IPS DF 6.9 (cell line): ENCODE results near the gene LGALS7.

Experiments used
- DNase-seq: peaks from one replicate; pipeline ENCODE4 v3.0.0-alpha.2; 2013; ENCODE audit warnings: low read depth, low spot score
- H3K27ac ChIP-seq: one replicate; pipeline ENCODE4 v1.5.1; 2013; ENCODE audit warnings: low read length, control low read depth
- H3K27me3 ChIP-seq: 2 replicates; pipeline ENCODE4 v1.6.1; 2013; ENCODE audit warnings: mild to moderate bottlenecking, low read length; ENCODE audit not compliant: control insufficient read depth, insufficient read depth
- H3K36me3 ChIP-seq: 2 replicates; pipeline ENCODE4 v1.6.1; 2013; ENCODE audit warnings: low read length; ENCODE audit not compliant: control insufficient read depth, insufficient read depth
- H3K4me1 ChIP-seq: 2 replicates; pipeline ENCODE4 v1.6.1; 2013; ENCODE audit warnings: low read length; ENCODE audit not compliant: control insufficient read depth, insufficient read depth
- H3K4me3 ChIP-seq: 2 replicates; pipeline ENCODE4 v1.5.1; 2013; ENCODE audit warnings: mild to moderate bottlenecking, low read length
- H3K9me3 ChIP-seq: 2 replicates; pipeline ENCODE4 v1.6.1; 2013; ENCODE audit warnings: low read length, inconsistent platforms; ENCODE audit not compliant: control insufficient read depth, insufficient read depth
- WGBS: extraction: QIAGEN DNeasy Blood & Tissue Kit; methylation state at CpG from one replicate; pipeline ENCODE4 v1.1.7; 2013; ENCODE audit warnings: mixed read lengths, missing lambda C conversion rate; ENCODE audit not compliant: insufficient read length, insufficient coverage; 5-methylcytosine and 5-hydroxymethylcytosine counted together

Gene LGALS7

DNA sequence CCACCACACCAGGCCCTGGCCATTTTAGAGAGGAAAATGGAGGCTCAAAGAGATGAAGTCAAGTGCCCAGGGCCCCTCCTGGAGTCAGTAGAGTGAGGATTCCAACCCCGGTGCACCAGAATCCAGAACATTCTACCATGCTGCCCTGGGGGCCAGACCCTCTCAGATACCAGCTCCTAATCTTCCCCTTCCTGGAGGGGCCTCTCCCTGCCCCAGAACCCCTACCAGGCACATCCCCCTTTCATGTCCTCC, 40.1 kb downstream of the LGALS7 start:
- no peaks in the 10 kb centered on the region for H3K9me3 ChIP-seq
- WGBS, result no CpG with 5 or more reads among the region's 1 CpG
- no peaks in the 10 kb centered on the region; the same call in 1 of the 2 replicates for H3K27me3 ChIP-seq
- H3K4me3 ChIP-seq, result no peak overlapping the region
- no peaks in the 10 kb centered on the region; the same call in 1 of the 2 replicates for H3K4me1 ChIP-seq
- H3K36me3 ChIP-seq, result peaks cover 17% of the 10 kb centered on the region
- H3K27ac ChIP-seq, result no peak overlapping the region
- no peak for DNase-seq

DNA sequence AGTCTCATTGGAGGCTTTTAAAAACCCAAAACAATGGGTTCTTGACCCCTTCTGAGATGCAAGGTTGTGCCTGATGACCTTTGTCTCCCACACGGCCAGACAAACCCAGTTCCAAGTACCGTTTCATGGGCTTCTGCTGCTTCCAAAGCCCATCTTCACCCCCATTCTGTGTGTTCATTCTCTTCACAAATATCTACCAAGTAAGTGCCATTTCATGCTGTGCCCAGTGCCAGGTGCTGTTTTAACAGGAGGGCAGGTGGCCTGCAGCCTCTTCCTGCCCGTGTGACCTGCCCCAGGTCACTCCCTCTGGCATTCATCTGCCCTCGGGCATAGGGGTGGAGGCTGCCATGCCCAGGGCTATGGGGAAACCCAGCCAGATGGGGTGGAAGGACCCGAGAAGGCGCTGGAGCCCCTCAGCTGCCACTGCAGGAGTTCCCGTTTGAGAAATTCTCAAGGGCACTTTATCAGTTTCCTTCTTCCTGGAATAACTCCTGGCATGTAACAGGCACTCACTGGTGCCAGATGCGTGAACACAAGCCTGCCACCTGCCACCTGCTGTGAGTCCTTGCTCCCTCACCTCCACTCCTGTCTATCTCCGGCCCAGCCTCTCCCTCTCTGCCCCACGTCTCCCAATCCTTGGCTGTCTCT, 41.5 kb downstream of the LGALS7 start:
- H3K36me3 ChIP-seq, result peaks cover 29% of the 10 kb centered on the region
- WGBS, result no CpG with 5 or more reads among the region's 10 CpGs
- no peak overlapping the region for H3K4me3 ChIP-seq
- no peaks in the 10 kb centered on the region for H3K9me3 ChIP-seq
- H3K27ac ChIP-seq, result no peak overlapping the region
- H3K4me1 ChIP-seq, result no peaks in the 10 kb centered on the region; the same call in 1 of the 2 replicates
- H3K27me3 ChIP-seq, result no peaks in the 10 kb centered on the region
- DNase-seq, result no peak

- H3K27ac ChIP-seq, result no peak overlapping the region
- H3K4me3 ChIP-seq, result no peak overlapping the region
- DNase-seq, result no peak
- H3K36me3 ChIP-seq, result peaks cover 33% of the 10 kb centered on the region
- WGBS, result no CpG with 5 or more reads among the region's 19 CpGs
- H3K27me3 ChIP-seq, result no peaks in the 10 kb centered on the region
- H3K9me3 ChIP-seq, result no peaks in the 10 kb centered on the region
- no peaks in the 10 kb centered on the region; the same call in 1 of the 2 replicates for H3K4me1 ChIP-seq
These were observed 42.4 kb downstream of the LGALS7 start for GRCh38 chr19:38730731-38731589.

- peaks cover 37% of the 10 kb centered on the region for H3K36me3 ChIP-seq
- no peaks in the 10 kb centered on the region; the same call in 1 of the 2 replicates for H3K4me1 ChIP-seq
- no peaks in the 10 kb centered on the region for H3K9me3 ChIP-seq
These were observed 42.9 kb downstream of the LGALS7 start for GRCh38 chr19:38730470-38730730.

DNA sequence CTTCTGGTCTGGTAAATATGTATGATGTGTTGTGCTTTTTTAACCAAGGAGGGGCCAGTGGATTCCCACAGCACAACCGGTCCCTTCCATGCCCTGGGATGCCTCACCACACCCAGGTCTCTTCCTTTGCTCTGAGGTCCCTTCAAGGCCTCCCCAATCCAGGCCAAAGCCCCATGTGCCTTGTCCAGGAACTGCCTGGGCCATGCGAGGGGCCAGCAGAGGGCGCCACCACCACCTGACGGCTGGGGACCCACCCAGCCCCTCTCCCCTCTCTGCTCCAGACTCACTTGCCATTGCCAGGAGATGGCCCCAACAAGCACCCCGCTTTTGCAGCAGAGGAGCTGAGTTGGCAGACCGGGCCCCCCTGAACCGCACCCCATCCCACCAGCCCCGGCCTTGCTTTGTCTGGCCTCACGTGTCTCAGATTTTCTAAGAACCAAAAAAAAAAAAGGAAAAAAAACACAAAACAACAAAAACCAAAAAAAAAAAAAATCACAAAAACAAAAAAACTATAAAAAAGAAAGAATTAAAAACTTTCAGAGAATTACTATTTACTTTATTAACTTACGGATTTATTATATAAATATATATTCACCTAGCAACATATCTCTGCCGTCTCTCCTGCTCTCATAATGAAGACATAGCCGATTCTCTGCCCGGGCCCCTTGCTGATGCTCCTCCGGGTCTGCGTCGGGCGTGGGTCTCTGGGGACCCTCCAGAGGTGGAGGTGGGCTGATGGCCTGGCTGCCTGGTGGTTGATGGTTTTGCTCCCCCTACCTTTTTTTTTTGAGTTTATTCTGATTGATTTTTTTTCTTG, 43.5 kb downstream of the LGALS7 start:
- no CpG with 5 or more reads among the region's 17 CpGs for WGBS
- H3K27ac ChIP-seq, result no peak overlapping the region
- H3K9me3 ChIP-seq, result no peaks in the 10 kb centered on the region
- no peaks in the 10 kb centered on the region for H3K27me3 ChIP-seq
- H3K4me3 ChIP-seq, result no peak overlapping the region
- no peaks in the 10 kb centered on the region; the same call in 1 of the 2 replicates for H3K4me1 ChIP-seq
- H3K36me3 ChIP-seq, result peaks cover 41% of the 10 kb centered on the region
- no peak for DNase-seq

More at GRCh38 chr19:38730470-38730730, 42.9 kb downstream of the LGALS7 start:
- no peaks in the 10 kb centered on the region for H3K27me3 ChIP-seq
- WGBS, result no CpG with 5 or more reads among the region's 7 CpGs
- H3K27ac ChIP-seq, result no peak overlapping the region
- no peak for DNase-seq
- no peak overlapping the region for H3K4me3 ChIP-seq

DNA sequence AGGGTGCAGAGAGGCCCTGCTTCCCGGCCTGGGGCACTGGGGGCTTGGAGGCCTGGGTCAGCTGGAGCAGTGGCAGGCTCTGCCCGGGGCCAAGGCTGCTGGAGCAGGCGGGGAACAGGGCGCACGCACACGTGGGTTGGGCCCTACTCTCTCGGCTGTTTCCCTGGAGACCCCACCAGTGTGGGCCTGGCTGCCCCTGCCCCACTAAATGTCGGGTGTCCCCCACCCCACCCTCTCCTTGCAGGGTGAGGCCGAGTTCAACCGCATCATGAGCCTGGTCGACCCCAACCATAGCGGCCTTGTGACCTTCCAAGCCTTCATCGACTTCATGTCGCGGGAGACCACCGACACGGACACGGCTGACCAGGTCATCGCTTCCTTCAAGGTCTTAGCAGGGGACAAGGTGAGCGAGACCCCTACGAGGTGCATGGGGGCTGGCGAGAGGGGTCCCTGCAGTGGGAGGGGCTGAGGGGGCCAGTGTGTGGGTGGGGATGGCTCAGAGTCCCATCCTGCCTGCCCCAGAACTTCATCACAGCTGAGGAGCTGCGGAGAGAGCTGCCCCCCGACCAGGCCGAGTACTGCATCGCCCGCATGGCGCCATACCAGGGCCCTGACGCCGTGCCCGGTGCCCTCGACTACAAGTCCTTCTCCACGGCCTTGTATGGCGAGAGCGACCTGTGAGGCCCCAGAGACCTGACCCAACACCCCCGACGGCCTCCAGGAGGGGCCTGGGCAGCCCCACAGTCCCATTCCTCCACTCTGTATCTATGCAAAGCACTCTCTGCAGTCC, 44.4 kb downstream of the LGALS7 start:
- H3K36me3 ChIP-seq, result peaks cover 49% of the 10 kb centered on the region
- no peak overlapping the region for H3K4me3 ChIP-seq
- WGBS, result no CpG with 5 or more reads among the region's 37 CpGs
- H3K27me3 ChIP-seq, result no peaks in the 10 kb centered on the region
- no peak overlapping the region for H3K27ac ChIP-seq
- H3K4me1 ChIP-seq, result no peaks in the 10 kb centered on the region
- no peaks in the 10 kb centered on the region for H3K9me3 ChIP-seq
- DNase-seq, result no peak

DNA sequence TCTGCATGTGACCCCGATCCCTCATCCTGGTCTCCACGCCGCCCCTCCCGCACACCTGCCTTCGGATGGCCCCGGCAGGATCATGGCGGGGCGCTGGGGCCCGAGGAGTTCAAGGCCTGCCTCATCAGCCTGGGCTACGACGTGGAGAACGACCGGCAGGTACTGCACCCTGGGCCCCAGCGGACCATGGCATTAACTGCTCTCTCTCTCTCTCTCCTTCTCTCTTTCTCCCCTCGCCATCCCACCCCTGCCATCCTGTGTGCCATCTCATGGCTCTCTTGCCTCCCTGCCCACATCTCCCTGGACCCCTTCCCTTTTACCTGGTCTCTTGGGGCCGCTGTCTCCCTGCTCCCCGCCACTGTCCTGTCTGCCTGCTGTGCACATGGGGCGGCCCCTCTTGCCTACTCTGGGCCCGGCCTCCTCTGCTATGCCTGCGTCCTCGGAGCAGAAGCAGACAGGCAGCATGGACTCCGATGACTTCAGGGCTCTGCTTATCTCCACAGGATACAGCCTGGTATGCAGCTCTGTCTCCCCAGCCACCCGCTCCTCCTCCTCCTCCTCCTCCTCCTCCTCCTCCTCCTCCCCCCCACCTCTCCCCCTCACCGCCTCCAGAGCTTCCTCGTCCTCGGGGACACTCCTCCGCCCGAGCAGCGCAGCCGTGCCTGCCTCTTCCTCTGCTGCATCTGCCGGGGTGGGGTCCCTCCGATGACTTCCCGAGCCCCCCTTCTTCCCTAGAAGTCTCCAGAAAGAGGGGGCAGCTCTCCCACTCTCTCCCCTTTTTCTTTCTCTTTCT, 45.3 kb downstream of the LGALS7 start:
- peaks cover 58% of the 10 kb centered on the region for H3K36me3 ChIP-seq
- H3K4me3 ChIP-seq, result no peak overlapping the region
- no peak for DNase-seq
- no peaks in the 10 kb centered on the region for H3K9me3 ChIP-seq
- WGBS, result no CpG with 5 or more reads among the region's 33 CpGs
- H3K27me3 ChIP-seq, result no peaks in the 10 kb centered on the region
- no peaks in the 10 kb centered on the region for H3K4me1 ChIP-seq
- H3K27ac ChIP-seq, result no peak overlapping the region

- Histone ChIP-seq H3K4me1 (no peaks in the 10 kb centered on the region), H3K9me3 (no peaks in the 10 kb centered on the region), H3K4me3 (no peak overlapping the region), H3K27ac (no peak overlapping the region), H3K36me3 (peaks cover 64% of the 10 kb centered on the region), H3K27me3 (no peaks in the 10 kb centered on the region)
- WGBS, result no CpG with 5 or more reads among the region's 17 CpGs
- DNase-seq, result no peak
These were observed 45.9 kb downstream of the LGALS7 start for GRCh38 chr19:38727306-38727867.

GRCh38 chr19:38726761-38727301, 46.5 kb downstream of the LGALS7 start:
- H3K9me3 ChIP-seq, result no peaks in the 10 kb centered on the region
- H3K27me3 ChIP-seq, result no peaks in the 10 kb centered on the region
- peaks cover 69% of the 10 kb centered on the region for H3K36me3 ChIP-seq
- no peak overlapping the region for H3K4me3 ChIP-seq
- no peak overlapping the region for H3K27ac ChIP-seq
- no peak for DNase-seq
- no CpG with 5 or more reads among the region's 30 CpGs for WGBS
- no peaks in the 10 kb centered on the region for H3K4me1 ChIP-seq
